ENCODE measurements around the gene ASB5. TPM values are rescaled to one million over a fixed set of nuclear protein-coding genes. Genes with fewer than 3 reads are reported as not detected.
"Not testable (repeated sequence)": the region's sequence is repeated elsewhere in the genome, so short reads cannot be mapped to it uniquely, and the experiment has no call there.

Gene ASB5
- total RNA-seq, 1 donor: 0.09 TPM

GRCh38 chr4:176286728-176287127 is 17.7 kb upstream of the ASB5 start:
- peak; percentile 27 for DNase-seq (ENCODE audit: low read depth)
- TF ChIP-seq CTCF (IDR thresholded peaks at IDR 0.05; ENCODE audit: insufficient read depth, low read length): no peak
- H3K4me3 ChIP-seq (ENCODE audit: low read depth, low read length): no peak overlapping the region

- not testable (repeated sequence) for H3K4me3 ChIP-seq (ENCODE audit: low read depth, low read length); DNase-seq (ENCODE audit: low read depth)
Observed at GRCh38 chr4:176279560-176279959, 10.5 kb upstream of the ASB5 start.

- DNase-seq (ENCODE audit: low read depth): peak; percentile 76
- TF ChIP-seq CTCF (IDR thresholded peaks at IDR 0.05; ENCODE audit: insufficient read depth, low read length): peak; percentile 75
- H3K4me3 ChIP-seq (ENCODE audit: low read depth, low read length): no peak overlapping the region
Observed at GRCh38 chr4:176277162-176277904, 8.3 kb upstream of the ASB5 start.

- no peak for DNase-seq (ENCODE audit: low read depth)
- TF ChIP-seq CTCF (IDR thresholded peaks at IDR 0.05; ENCODE audit: insufficient read depth, low read length): no peak
- H3K4me3 ChIP-seq (ENCODE audit: low read depth, low read length): no peak overlapping the region
Observed at GRCh38 chr4:176276710-176277109, 7.7 kb upstream of the ASB5 start.

- DNase-seq (ENCODE audit: low read depth): peak; percentile 68
- no peak for TF ChIP-seq CTCF (IDR thresholded peaks at IDR 0.05; ENCODE audit: insufficient read depth, low read length)
Observed at GRCh38 chr4:176274441-176274840, 5.4 kb upstream of the ASB5 start.

GRCh38 chr4:176273736-176274135 is 4.7 kb upstream of the ASB5 start:
- no peak for TF ChIP-seq CTCF (IDR thresholded peaks at IDR 0.05; ENCODE audit: insufficient read depth, low read length)
- peak; percentile 46 for DNase-seq (ENCODE audit: low read depth)

More at GRCh38 chr4:176274441-176274840, 5.4 kb upstream of the ASB5 start:
- H3K4me3 ChIP-seq (ENCODE audit: low read depth, low read length): no peak overlapping the region

GRCh38 chr4:176272799-176273198 is 3.8 kb upstream of the ASB5 start:
- H3K4me3 ChIP-seq (ENCODE audit: low read depth, low read length): no peak overlapping the region
- no peak for DNase-seq (ENCODE audit: low read depth)
- no peak for TF ChIP-seq CTCF (IDR thresholded peaks at IDR 0.05; ENCODE audit: insufficient read depth, low read length)

More at GRCh38 chr4:176273736-176274135, 4.7 kb upstream of the ASB5 start:
- no peak overlapping the region for H3K4me3 ChIP-seq (ENCODE audit: low read depth, low read length)
